NCI-H2171 treated with DMSO at 0.1 percent for 48 hours (cell line): ENCODE results near the gene TNS2.
"Not testable (repeated sequence)": the region's sequence is repeated elsewhere in the genome, so short reads cannot be mapped to it uniquely, and the experiment has no call there.

Source experiments
- DNase-seq: peaks from one replicate; lab custom pipeline; 2025; lab: John Stamatoyannopoulos, UW

Gene TNS2

DNA sequence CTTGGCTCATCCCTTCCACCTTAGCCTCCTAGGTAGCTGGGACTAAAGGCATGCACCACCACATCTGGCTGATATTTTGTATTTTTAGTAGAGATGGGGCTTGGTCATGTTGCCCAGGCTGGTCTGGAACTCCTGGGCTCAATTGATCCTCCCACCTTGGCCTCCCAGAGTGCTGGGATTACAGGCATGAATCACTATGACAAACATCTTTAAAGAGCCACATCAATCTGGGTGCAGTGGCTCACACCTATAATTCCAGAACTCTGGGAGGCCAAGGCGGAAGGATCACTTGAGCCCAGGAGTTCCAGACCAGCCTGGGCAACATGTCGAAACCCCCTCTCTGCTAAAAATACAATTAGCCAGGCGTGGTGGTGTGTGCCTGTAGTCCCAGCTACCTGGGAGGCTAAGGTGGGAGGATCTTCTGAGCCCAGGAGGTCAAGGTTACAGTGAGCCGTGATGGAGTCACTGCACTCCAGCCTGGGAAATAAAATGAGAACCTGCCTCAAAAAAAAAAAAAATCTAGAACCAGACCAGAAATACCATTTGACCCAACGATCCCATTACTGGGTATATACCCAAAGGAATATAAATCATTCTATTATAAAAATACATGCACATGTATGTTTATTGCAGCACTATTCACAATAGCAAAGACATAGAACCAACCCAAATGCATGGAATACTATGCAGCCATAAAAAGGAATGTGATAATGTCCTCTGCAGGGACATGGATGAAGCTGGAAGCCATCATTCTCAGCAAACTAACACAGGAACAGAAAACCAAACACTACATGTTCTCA lies 45.1 kb downstream of the TNS2 start:
- DNase-seq = not testable (repeated sequence)

- not testable (repeated sequence) for DNase-seq
Observed at GRCh38 chr12:53095596-53095895, 45.7 kb downstream of the TNS2 start.

GRCh38 chr12:53096089-53096741 lies 46.4 kb downstream of the TNS2 start:
- DNase-seq = no peak

DNA sequence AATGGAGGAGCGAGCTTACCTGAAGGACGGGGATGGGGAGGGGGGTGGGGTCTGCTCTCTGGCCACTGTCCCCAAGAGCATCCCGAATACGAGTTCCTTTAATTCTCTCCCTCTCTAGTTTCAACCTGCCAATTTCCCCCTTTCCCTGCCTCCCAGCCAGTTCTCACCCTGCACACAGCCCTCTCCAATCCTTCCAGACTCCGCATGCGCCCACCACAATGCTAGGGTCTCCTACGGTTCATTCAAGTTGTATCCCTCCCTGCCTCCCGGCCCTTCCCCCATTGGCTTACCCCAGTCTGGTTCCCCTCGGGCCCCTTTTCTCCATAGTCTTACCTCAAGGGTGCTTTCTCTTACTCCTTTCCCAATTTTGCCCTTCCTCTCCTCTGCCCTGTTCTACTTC lies 46.9 kb downstream of the TNS2 start:
- no peak for DNase-seq

- peak; percentile 32 for DNase-seq
Observed at GRCh38 chr12:53097207-53097563, 47.3 kb downstream of the TNS2 start.

DNA sequence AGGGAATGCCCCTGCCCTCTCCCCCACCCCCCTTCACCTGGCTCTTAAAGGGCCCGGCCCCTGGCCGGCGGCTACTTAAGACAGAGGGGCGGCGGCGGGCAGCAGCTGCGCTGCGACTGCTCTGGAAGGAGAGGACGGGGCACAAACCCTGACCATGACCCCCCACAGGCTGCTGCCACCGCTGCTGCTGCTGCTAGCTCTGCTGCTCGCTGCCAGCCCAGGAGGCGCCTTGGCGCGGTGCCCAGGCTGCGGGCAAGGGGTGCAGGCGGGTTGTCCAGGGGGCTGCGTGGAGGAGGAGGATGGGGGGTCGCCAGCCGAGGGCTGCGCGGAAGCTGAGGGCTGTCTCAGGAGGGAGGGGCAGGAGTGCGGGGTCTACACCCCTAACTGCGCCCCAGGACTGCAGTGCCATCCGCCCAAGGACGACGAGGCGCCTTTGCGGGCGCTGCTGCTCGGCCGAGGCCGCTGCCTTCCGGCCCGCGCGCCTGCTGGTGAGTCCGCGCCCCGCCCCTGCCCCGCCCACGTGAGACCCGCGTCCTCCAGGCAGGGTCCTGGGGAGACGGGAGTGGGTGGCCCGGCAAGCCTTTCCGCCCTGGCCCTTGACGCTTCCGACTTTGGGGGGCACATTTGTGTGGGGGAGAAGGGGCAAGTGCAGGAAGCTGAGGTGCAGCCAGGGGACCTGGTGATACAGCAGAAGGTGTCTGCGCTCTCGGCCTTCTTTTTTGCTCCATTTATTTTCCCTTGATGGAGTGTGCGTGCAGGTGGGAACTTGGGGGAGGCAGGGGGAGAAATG lies 47.9 kb downstream of the TNS2 start, which contains the start of gene IGFBP6:
IGFBP6 (plus strand) TSS at position 104 of the 790 bp plus-strand sequence; CDS start at position 155, 51 bp downstream.
- peak; percentile 63 for DNase-seq

DNA sequence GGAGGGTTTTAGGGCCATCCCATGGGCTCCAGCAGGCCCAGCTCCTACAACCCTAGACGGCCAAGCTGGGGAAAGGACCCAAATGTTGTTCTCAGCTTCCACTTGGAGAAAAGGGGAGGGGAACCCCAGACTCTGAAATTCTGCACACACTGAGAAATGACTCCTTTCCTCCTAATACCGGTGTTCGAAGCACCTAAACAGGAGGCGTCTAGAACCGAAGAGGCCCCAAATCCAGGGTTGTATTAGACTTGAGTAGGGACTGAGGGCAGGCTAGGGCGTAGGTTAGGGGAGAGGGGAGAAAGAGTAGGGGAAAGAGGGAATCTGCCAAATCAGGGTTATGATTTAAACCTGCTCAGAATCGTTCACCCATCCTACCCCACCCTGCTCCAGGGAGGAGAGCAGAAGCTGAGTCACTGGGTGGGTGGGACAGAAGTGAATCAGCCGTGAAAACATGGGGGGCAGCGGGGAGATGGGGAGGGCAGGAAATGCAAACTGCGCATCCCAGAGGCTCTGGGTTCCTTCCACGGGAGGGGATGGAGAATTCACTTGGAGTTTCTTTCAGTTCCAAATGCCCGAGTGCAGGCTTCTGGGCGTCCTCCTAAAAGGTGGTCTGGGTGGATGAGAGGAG lies 48.6 kb downstream of the TNS2 start:
- no peak for DNase-seq

DNA sequence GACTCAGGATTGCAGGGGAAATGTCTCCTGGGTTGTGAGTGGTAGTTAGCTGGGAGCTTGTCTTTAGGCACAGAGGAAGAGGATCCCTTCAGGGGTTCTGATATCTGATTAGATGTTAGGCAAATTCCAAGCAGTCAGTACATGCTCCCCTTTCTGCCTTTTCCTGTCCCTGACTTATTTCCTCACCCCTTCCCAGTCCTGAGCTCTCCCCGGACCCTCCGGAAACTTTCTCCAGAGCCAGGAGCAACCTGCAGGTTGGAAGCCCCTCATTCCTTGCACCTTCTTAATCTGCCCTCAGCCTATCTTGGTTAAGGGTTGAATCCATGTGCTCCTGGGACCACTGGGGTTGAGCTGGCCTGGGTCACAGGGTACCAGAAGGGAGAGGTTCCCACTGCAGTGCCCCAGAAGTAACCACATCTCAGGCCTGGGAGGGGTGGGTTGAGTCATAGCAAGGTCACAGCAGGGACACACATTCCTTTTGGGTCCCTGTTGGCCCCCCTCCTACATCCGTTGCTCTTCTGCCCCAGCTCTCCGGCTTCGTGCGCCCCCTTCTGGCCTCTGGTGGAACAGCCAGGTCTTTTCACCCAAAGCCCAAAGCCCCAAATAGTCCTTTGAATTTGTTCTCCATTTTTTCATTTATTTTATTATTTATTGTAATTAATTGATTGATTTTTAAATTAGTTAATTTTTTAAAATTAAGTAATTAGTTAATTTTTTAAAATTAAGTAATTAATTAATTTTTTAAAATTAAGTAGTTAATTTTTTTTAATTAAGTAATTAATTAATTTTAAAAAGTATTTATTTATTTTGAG lies 49.4 kb downstream of the TNS2 start:
- peak; percentile 56 for DNase-seq

GRCh38 chr12:53100466-53101151 lies 50.7 kb downstream of the TNS2 start:
- DNase-seq = no peak

- no peak for DNase-seq
Observed at GRCh38 chr12:53101266-53101665, 51.4 kb downstream of the TNS2 start.

- DNase-seq = no peak
Observed at GRCh38 chr12:53101931-53102781, 52.3 kb downstream of the TNS2 start.

DNA sequence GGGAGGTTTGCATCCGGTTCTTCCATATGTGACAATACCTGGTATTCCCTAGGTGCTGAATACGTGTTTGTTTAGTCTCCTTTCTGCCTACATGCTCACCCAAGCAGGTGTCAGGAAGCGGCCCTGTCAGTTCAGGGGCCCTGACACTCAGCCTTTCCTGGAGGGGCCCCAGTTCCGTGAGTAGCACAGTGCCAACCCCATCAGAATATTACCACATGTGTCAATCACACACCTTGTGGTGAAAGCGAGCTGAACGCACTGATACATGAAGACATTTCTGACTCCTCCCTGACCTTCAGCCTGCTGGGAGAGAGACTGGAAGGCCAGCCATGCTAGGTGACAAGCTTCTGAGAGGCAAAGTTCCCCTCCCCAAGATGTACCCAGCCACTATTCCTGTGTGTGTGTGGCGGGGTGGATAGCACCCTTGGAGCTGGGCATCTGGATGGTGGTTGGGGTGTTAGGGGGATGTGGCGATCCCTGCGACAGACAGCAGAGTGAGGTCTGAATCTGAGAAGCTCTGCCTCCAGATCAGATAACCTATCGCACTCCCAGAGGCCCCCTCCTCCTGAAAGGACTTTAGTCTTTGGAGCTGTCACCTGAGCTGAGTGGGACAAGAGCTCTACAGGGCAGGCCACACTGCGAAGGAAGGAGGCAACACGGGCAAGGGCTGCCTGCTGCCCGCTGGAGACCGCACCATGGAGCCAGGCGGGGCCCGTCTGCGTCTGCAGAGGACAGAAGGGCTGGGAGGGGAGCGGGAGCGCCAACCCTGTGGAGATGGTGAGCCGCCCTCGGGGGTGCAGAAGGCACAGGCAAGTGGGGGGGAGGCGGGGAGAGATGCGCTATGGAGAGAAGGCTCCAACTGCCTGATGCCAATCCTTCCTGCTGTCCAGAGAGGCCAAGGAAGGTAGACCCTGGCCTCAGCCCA lies 53.3 kb downstream of the TNS2 start, which contains the start of gene SOAT2:
SOAT2 (plus strand) TSS at position 604 of the 925 bp plus-strand sequence; CDS start at position 696, 92 bp downstream.
- DNase-seq = peak; percentile 29

- no peak for DNase-seq
Observed at GRCh38 chr12:53103860-53104305, 54.0 kb downstream of the TNS2 start.

DNA sequence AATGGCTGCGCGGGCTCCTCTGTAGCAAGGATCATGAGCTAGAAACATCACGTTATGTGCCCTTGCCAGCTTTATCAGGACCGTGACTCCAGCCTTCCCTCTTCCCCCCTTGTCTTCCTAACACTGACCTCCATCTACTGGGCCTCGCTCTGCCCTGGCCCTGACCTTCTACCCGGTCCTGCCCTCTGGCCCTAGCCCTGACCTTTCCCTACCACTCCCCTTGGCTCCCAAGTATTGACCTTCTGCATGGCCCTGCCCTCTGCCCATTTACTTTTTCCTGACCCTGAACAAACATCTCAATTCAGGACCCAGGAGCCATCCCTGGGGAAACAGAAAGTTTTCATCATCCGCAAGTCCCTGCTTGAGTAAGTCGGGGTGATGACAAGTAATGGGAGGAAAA lies 55.4 kb downstream of the TNS2 start:
- DNase-seq = no peak

DNA sequence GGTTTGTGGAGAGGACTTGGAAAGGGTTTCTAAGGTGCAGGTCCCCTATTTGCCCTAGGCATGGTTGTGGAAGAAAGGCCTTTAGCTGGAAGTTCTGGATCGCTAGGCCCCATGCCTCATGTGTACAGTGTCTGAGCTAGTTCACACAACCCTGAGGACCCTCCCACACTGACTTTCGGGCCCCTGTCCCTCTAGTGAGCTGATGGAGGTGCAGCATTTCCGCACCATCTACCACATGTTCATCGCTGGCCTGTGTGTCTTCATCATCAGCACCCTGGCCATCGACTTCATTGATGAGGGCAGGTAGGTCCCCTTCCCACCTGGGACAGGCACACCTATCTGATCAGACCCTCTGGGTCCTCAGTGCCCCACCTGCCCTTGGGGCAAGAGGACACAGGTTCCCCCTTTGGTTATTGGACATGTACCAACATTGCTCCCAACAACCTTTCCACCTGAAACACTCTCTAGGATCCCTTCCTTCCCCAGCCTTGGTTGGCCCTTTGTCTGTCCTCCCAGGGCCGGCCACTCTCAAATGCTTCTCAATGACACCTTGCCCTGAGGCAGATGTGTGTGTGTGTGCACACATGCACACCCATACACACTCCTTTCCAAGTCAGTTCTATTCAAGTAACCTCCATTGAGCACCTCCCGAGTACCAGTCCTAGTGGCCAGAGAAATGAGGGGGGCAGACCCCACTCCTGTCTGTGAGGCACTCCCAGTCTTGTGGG lies 56.0 kb downstream of the TNS2 start:
- no peak for DNase-seq

DNA sequence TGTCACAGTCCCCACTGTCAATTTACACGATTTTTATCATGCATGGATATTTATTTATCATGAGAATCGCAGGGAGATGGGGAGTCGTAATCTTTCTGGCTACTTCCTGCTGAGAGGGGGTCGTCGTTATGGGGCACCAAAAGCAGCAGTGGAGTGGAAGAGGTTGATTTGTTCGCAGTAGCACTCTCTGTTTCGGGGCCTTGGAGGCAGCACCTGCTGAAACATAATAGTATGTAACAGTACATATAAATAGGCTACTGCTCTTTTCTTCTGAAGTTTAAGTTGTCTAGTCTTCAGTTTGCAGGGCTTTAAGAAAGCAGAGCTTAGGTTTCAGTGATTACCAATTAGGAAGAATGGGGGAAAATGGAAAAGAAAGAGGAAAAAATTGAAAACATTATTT lies 57.3 kb downstream of the TNS2 start:
- DNase-seq = no peak

GRCh38 chr12:53112431-53112830 lies 62.6 kb downstream of the TNS2 start:
- DNase-seq = not testable (repeated sequence)

DNA sequence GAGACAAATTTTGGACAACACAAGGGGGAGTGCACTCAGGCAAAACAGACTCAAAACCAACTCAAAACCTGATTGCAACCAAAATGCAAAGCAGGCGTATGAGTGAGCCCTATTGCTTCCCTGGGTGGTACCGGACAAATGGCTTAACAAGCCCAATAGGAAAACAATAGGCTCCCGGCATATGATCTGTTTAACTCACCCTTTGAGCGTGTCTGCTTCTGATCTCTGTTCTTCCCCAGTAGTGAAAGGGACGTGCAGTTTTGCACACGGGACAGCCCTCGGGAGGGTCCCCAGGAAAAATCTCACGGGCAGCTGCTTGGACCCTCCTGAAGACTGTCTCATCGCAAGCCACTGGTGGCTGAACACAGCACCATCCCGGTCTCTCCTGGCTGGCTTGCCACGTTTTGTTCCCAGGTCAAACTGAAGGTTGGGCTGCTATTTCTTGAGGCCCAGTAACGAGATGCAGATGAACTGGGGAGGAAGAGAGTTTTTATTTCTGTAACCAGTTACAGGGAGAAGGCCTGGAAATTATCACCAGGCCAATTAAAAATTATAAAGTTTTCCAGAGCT lies 63.4 kb downstream of the TNS2 start:
- no peak for DNase-seq
